GM21825 (cell line): Measurements from ENCODE around the gene MOB1B.
"Not testable (repeated sequence)": the region's sequence is repeated elsewhere in the genome, so short reads cannot be mapped to it uniquely, and the experiment has no call there.

Experiments
- ATAC-seq: cut with Tn5 transposase; IDR thresholded peaks from one replicate; pipeline ENCODE4 v1.9.1; 2021; ENCODE audit warnings: mild to moderate bottlenecking, moderate library complexity; ENCODE audit not compliant: unreplicated experiment

Gene MOB1B

GRCh38 chr4:70901984-70902576, at the start of gene MOB1B:
Gene MOB1B, plus strand, starts transcription at chr4:70902369. Its CDS starts 168 bp downstream, at chr4:70902537.
- peak; percentile 94 for ATAC-seq

DNA sequence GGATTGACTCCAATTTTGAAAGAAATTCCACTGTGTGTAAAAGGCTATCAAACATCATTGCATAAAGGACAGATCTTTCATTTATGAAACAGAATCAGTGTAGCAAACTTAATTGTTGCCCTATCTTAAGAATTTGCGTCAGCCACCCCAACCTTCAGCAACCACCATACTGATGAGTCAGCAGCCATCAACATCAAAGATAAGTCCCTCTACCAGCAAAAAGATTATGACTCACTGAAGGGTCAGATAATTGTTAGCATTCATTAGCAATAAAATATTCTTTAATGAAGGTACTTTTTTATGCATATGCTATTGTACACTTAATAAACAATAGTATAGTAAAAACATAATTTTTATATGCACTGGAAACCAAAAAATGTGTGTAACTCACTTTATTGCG, 46.7 kb upstream of the MOB1B start:
- no peak for ATAC-seq

DNA sequence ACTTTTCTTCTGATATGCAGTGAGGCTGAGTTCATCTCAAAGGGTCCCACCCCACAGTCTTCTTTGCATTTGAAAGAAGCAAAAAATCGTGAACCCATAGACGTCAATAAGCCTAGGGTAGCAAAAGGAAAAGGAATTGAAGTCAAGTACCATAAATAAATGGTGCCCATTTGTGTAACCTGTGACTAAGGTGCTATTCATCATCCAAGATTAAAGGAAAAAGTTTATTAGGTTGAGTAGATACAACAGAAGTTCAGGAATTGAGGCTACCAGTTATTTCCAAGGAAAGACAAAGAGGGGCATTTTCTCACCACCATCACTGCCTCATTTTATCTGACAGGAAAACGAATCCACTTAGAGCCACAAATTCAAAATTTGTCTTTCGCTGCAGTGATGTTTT, 43.7 kb upstream of the MOB1B start:
- no peak for ATAC-seq

DNA sequence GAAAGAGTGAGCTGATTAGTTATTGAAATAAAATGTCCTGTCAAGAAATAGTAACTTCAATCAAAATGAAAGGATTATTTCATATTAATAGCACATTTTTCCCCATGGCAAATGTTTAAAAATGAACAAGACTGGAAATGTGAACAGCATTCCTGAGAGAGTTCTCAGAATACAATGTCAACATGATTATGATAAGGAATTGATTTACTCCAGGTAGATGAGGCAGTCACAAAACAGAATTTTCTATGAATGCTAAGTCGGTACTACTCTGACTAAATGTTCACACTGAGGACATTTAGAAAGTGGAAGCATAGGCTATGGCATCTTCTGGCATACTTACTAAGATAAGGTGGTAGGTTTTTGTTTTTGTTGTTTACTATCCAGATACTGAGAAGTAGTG, 43.1 kb upstream of the MOB1B start:
- ATAC-seq, result no peak

DNA sequence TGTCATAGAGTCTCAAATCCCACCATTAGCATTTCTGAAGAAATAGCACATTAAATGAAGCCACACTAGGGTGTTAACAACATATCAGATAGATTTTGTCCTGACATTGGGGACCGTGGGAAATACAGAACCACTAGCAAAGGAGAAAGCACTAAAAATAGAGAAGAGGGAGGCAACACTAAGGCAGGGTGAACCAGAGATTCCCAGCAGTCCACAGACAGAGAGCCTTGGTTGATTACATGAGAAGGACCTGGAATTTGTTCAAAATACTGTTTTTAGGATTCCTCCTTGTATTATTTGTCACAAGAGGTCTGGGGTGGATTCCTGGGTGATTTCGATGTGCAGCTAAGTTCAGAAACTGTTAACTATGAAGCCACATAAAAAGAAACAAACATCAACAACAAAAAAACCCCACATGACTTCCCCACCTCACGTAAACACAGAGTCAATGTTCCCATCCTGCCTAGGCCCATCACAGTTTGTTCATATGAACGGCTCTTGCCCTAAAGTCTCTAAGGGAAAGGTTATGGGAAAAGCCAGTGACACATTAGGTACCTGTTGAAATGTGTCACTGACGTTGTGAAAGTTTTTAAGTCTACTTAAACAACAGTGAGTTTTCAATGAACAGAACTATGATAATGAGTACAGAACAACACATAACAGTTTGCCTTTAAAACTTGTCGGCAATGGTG, 38.9 kb upstream of the MOB1B start:
- ATAC-seq, result peak; percentile 73

- no peak for ATAC-seq
Observed at GRCh38 chr4:70868778-70869177, 33.4 kb upstream of the MOB1B start.

DNA sequence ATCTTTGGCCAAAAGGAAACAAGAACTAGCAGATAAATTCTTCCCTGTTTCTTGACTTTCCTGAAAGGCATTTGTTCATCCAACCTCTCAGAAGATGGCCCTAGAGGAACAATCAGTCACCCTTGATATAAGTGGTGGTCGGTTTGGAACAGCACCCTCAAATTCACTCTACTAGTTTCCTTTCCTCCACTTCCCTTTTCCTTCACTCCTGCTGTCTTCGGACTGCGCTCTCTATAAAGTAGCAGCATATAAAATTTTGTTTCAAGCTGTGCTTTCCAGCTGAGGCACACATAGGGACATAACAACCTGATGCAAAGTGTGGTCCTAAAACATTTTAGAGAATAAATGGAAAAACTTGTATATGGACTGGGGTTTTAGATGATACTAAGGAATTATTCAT, 29.0 kb upstream of the MOB1B start:
- ATAC-seq, result no peak

- peak; percentile 85 for ATAC-seq
Observed at GRCh38 chr4:70874268-70875156, 27.7 kb upstream of the MOB1B start.

GRCh38 chr4:70877556-70877955, 24.6 kb upstream of the MOB1B start:
- ATAC-seq, result no peak

DNA sequence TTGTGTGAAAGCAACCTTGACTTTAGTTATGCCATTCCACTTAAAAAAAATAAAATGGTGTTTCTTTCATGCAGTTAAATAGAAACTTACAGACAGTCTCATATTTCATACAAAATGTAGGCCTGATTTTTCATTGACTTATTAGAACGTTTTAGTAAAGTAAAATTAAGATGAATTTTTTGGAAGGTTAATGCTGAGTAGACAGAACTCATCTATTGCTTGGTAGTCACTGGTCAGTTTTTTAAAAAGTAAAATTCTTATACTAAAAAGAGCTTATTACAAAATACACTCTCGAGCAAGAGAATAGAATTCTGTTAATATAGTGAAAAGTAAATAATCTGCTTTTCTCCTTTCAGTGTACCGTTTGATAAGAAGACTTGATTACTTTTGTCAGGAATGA, 21.4 kb upstream of the MOB1B start:
- no peak for ATAC-seq

DNA sequence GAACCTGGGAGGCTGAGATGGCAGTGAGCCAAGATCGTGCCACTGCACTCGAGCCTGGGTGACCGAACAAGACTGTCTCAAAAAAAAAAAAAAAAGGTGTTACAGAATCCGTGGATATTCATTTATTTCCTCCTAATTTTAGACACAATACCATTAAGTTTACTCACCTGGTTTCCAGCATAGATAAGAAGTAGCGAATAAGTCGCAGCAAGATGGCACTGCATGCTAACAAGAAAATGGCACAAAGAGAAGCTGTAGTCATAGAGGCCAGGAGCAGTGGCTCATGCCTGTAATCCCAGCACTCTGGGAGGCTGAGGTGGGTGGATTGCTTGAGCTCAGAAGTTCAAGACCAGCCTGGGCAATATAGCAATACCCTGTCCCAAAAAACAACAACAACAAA, 17.0 kb upstream of the MOB1B start:
- ATAC-seq, result no peak

GRCh38 chr4:70892086-70892769, 9.9 kb upstream of the MOB1B start:
- no peak for ATAC-seq

DNA sequence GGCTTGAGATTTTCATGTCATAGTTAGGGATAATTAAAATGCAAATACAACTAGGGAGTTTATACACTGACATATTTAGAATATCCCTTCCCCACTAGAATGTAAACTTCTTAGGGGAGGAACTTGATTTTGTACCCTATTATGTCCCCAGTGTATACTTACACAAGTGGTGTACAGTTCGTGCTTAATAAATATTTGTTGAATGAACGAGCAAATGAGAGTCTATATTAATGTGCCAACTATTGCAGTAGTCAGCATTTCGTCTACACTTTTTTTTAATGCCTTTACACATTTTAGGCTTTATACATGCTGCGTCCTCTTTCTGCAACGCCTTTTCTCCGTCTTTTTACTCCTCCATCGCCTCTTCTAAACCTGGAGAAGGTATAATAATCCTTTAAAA, 8.4 kb upstream of the MOB1B start:
- no peak for ATAC-seq

DNA sequence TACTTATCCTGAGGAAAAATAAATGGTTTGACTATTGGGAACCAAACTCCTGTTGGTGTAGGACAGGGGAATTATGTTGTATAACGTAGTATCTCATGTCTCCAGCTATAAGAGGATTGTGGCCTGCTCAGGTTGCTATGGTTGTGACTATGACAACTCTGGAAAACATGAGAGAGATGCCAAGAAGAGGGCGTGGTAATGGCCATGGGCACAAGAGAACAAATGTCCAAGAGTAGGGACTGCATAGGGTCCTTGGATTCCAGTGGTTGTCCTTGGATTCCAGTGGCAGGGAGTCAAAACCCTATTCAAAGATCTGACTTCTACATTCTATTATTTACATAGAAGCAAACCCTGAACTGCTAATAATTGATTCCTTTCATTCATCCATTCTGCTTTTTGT, 6.8 kb upstream of the MOB1B start:
- ATAC-seq, result no peak

DNA sequence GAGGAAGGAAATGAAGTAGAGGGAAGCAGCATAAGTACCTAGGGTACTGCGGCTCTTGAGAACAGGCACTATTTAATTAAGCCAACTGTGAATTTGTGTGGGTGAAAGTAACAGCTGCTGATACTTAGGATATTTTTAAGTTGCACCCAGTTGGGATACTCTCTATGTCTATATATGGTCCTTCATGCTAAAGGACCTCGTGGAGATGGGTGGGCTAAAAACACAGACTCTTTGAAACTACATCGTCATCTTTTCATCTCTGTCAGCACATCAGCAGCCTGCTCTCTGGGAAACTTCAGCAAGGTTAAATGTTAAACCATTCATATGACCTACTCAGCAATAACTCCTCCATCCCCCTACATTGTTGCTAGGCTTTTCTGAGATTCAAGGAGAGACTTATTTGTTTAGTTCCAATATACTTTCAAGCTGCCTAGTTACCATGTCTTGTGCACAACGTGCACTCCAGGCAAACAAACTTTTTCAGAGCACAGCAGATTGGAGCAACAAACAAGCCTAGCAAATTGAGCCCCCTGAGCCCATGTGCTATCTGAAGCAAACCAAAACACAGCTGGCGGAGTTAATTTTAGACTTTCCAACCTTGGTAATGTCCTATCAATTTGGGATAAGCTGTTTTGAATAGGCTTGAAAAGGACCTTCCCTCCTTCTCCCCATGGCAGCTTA, 6.2 kb upstream of the MOB1B start:
- ATAC-seq, result peak; percentile 76

DNA sequence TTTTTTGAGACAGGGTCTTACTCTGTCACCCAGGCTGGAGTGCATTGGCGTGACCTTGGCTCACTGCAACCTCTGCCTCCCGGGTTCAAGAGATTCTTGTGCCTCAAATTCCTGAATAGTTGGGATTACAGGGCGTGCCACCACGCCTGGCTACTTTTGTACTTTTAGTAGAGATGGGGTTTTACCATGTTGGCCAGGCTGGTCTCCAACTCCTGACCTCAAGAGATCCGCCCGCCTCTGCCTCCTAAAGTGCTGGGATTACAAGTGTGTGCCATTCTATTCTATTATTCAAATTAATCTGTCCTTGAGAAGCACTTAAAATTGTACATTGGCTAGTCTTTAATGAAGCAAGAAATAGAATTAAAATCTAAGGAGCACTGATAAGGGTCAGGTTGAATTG, 3.6 kb upstream of the MOB1B start:
- ATAC-seq, result not testable (repeated sequence)

DNA sequence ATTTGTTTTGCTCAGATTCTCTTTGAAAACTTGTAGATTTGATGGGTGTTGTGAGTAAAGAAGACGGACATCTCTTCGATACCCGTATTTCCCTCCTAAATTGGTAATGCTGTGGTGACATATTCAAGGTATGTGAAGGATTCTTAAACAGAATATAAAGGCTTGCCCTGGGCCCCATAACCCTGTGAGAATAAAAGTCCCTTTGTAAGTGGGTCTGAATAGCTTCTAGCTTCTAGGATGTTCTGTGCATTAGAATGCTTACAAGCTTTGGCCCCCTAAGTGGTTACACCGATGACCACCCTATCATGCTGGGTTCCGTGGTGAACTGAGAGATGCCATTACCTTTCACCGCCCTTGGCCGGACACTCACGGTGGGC, 574 bp upstream of the MOB1B start:
- no peak for ATAC-seq

- peak; percentile 50 for ATAC-seq
Observed at GRCh38 chr4:70902577-70903290, 565 bp downstream of the MOB1B start.

DNA sequence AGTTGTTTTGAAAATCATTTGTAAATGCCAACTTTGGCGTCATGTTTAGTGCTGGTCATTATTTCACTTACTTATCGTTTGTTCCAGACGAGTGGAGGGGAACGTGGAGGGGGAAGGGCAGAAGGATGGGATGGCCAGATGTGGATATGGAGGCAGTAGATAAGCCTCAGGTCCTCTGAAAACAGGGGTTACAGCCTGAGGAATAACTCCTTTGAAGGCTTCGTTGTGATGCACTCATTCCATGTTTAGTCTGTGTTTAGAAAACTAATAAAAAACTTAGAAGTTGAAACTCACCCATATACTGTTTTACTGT, 1.1 kb downstream of the MOB1B start:
- ATAC-seq, result no peak

DNA sequence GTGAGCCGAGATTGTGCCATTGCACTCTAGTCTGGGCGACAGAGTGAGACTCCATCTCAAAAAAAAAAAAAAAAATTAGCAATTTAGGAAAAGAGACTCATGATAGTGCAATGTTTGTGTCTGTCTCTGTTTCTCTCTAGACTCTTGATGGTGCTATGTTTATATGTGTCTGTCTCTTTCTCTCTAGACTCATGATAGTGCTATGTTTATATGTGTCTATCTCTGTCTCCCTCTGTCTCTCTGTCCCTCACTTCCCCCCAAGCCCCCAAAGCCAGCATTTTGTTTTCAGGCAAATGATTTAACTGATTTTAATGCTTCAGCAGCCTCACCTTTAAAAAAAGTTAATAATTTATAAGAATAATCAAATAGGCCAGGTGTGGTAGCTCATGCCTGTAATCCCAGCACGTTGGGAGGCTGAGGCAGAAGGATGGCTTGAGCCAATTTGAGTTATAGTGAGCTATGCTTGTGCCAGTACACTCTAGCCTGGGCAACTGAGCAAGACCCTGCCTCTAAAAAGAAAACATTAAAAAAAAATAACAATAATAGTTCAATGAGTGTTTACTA, 6.9 kb downstream of the MOB1B start:
- ATAC-seq, result no peak
